ENCODE data around the gene ZCCHC14.

DNA sequence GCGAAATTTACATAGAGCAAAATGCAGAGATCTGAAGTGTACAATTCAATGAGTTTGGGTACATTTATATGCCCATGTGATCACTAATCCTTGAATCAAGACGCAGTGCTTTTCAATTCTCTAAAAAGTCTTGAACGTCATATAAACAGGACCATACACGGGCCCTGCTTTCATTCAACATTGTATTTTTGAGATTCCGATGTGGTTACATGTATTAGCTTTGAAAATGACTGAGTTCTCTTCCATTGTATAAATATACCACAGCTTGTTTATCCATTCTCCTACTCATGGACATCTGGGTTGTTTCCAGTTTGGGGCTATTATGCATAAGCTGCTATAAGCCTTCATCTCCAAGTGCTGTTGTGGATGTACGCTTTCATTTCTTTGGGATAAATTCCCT is 45.5 kb downstream of the ZCCHC14 start:
- TF ChIP-seq, protein P1, sequence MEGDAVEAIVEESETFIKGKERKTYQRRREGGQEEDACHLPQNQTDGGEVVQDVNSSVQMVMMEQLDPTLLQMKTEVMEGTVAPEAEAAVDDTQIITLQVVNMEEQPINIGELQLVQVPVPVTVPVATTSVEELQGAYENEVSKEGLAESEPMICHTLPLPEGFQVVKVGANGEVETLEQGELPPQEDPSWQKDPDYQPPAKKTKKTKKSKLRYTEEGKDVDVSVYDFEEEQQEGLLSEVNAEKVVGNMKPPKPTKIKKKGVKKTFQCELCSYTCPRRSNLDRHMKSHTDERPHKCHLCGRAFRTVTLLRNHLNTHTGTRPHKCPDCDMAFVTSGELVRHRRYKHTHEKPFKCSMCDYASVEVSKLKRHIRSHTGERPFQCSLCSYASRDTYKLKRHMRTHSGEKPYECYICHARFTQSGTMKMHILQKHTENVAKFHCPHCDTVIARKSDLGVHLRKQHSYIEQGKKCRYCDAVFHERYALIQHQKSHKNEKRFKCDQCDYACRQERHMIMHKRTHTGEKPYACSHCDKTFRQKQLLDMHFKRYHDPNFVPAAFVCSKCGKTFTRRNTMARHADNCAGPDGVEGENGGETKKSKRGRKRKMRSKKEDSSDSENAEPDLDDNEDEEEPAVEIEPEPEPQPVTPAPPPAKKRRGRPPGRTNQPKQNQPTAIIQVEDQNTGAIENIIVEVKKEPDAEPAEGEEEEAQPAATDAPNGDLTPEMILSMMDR (CRISPR knock-in tag; IDR thresholded peaks at IDR 0.05): no peak
- TF ChIP-seq, protein P2, sequence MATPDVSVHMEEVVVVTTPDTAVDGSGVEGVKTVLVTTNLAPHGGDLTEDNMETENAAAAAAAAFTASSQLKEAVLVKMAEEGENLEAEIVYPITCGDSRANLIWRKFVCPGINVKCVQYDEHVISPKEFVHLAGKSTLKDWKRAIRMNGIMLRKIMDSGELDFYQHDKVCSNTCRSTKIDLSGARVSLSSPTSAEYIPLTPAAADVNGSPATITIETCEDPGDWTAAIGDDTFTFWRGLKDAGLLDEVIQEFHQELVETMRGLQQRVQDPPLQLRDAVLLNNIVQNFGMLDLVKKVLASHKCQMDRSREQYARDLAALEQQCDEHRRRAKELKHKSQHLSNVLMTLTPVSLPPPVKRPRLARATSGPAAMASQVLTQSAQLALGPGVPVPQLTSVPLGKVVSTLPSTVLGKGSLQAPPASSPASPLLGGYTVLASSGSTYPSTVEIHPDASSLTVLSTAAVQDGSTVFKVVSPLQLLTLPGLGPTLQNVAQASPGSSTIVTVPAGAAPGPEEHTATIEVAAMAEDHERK (CRISPR knock-in tag; IDR thresholded peaks at IDR 0.05; ENCODE audit: low read depth): no peak

Data from HepG2 (cell line).